Type B pancreatic cell (in vitro differentiated cells): ENCODE data around the gene ETV6. TPM values are rescaled to one million over a fixed set of nuclear protein-coding genes. Genes with fewer than 3 reads are reported as not detected.

ENCODE experiments used
- DNase-seq: peaks from one replicate; pipeline ENCODE4 v3.0.0; 2021; ENCODE audit warnings: mixed read lengths; ENCODE audit not compliant: unreplicated experiment; ENCODE audit errors: extremely low spot score
- H3K27ac Mint-ChIP-seq: 2 replicates; pipeline ENCODE4 v1.8.0; 2021; ENCODE audit warnings: mild to moderate bottlenecking, mixed read lengths
- H3K27me3 Mint-ChIP-seq: 2 replicates; pipeline ENCODE4 v1.8.0; 2021; ENCODE audit warnings: mixed read lengths
- H3K36me3 Mint-ChIP-seq: 2 replicates; pipeline ENCODE4 v1.8.0; 2021; ENCODE audit warnings: mixed read lengths
- H3K4me1 Mint-ChIP-seq: one replicate; pipeline ENCODE4 v1.8.0; 2021; ENCODE audit warnings: mixed read lengths; ENCODE audit not compliant: unreplicated experiment
- H3K4me3 Mint-ChIP-seq: 2 replicates; pipeline ENCODE4 v1.8.0; 2021; ENCODE audit warnings: mild to moderate bottlenecking, mixed read lengths
- H3K9me3 Mint-ChIP-seq: 2 replicates; pipeline ENCODE4 v1.8.0; 2021; ENCODE audit warnings: mixed read lengths
- CTCF ChIP-seq: fragments of 200-600 bp; sonication (generic); conservative IDR thresholded peaks from 2 replicates; pipeline ENCODE4 v1.5.0; 2021; ENCODE audit warnings: antibody characterized with exemption, mild to moderate bottlenecking
- total RNA-seq: library from RNA; stranded (reverse); gene quantifications from 2 replicates; pipeline ENCODE4 v1.2.1, GENCODE V29; 2021; ENCODE audit warnings: low replicate concordance

ETV6 gene
- total RNA-seq, 1 donor from 2014 or later: 26.5 TPM

GRCh38 chr12:11810206-11810545 lies 160.7 kb downstream of the ETV6 start:
- Mint-ChIP-seq H3K27ac (no peak overlapping the region), H3K4me1 (peaks cover 30% of the 10 kb centered on the region), H3K27me3 (no peaks in the 10 kb centered on the region), H3K9me3 (peaks cover 4% of the 10 kb centered on the region), H3K4me3 (no peak overlapping the region), H3K36me3 (peaks cover 24% of the 10 kb centered on the region)
- no peak for TF ChIP-seq CTCF
- no peak for DNase-seq

DNA sequence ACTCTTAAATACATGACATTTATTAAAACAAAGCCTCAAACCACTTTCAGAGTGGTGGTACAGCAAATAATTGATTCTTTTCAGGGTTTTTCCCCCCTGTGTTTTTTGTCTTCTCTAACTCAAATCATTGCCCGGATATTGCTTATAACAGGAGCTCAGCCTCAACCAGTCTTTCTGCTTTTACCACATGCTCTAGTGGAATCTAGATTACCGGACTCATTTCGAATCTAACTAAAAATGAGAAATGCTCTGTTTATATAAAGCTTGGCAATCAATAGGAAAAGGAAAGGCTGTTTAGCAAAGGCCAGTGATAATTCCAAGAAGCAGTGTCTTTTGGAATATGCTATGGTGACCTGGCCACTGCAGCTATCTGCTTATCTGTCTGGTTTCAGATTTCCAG lies 161.5 kb downstream of the ETV6 start:
- H3K36me3 Mint-ChIP-seq: peaks cover 19% of the 10 kb centered on the region
- H3K9me3 Mint-ChIP-seq: peaks cover 4% of the 10 kb centered on the region
- TF ChIP-seq CTCF: no peak
- peaks cover 30% of the 10 kb centered on the region for H3K4me1 Mint-ChIP-seq
- peak overlapping the region; percentile 7 for H3K4me3 Mint-ChIP-seq
- H3K27ac Mint-ChIP-seq: peak overlapping the region; percentile 26
- DNase-seq: no peak
- no peaks in the 10 kb centered on the region for H3K27me3 Mint-ChIP-seq

- TF ChIP-seq CTCF: no peak
- H3K4me3 Mint-ChIP-seq: peak overlapping the region; percentile 81
- H3K36me3 Mint-ChIP-seq: peaks cover 16% of the 10 kb centered on the region
- peaks cover 4% of the 10 kb centered on the region for H3K9me3 Mint-ChIP-seq
- H3K27ac Mint-ChIP-seq: peak overlapping the region; percentile 89
- H3K27me3 Mint-ChIP-seq: no peaks in the 10 kb centered on the region
- H3K4me1 Mint-ChIP-seq: peaks cover 30% of the 10 kb centered on the region
- DNase-seq: no peak
These were observed 162.7 kb downstream of the ETV6 start for GRCh38 chr12:11812241-11812585.

DNA sequence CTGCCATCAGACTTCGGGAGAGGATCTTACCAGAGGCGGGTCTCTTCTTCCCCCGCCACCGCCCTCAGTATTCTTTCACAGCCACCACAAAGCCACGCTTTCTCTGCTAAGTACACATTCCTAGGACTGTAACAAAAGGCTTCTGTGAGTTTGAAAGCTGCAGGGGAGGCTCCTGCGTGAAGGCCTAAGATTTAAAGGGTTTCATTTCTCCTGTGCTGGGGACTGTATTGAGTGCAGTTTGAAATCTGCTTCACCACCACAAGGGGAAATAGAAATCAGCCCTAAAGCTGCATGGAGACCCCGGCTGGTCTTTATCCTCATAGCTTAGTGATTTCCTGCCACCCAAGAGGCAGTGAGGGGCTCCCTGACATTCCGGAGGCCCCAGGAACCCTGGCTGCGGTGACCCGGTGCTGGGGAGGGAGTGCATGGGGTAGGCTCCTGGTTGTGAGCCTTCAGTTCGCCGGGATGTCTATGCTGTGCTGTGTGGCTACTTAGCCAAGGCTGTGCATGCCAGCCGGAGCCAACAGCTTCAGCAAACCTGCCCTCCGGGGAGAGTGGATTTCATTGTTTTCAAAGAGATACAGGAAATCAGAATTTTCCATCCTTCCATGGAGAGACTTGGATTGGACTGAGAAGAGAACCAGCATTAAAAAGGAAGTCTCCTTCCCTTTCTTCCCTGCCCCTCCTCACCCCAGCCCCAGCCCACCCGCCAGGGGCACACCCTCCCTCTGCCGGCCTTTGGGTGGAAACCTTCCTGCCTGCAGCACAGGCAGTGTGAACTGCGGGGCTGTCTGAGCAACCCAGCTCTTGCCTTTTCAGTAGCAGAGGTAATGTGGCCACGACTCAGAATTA lies 163.3 kb downstream of the ETV6 start:
- no peak for DNase-seq
- peak; percentile 69 for TF ChIP-seq CTCF
- peaks cover 30% of the 10 kb centered on the region for H3K4me1 Mint-ChIP-seq
- peak overlapping the region; percentile 81 for H3K4me3 Mint-ChIP-seq
- H3K27ac Mint-ChIP-seq: peak overlapping the region; percentile 89
- H3K27me3 Mint-ChIP-seq: no peaks in the 10 kb centered on the region
- H3K36me3 Mint-ChIP-seq: peaks cover 21% of the 10 kb centered on the region
- H3K9me3 Mint-ChIP-seq: peaks cover 4% of the 10 kb centered on the region

- H3K36me3 Mint-ChIP-seq: peaks cover 16% of the 10 kb centered on the region
- peaks cover 4% of the 10 kb centered on the region for H3K9me3 Mint-ChIP-seq
- H3K4me3 Mint-ChIP-seq: peak overlapping the region; percentile 65
- no peak for TF ChIP-seq CTCF
- no peaks in the 10 kb centered on the region for H3K27me3 Mint-ChIP-seq
- peaks cover 30% of the 10 kb centered on the region for H3K4me1 Mint-ChIP-seq
- H3K27ac Mint-ChIP-seq: peak overlapping the region; percentile 89
- DNase-seq: no peak
These were observed 164.0 kb downstream of the ETV6 start for GRCh38 chr12:11813438-11813813.
